ENCODE data around the gene RNPEPL1. TPM values are rescaled to one million over a fixed set of nuclear protein-coding genes. Genes with fewer than 3 reads are reported as not detected.

Gene RNPEPL1
- total and polyA plus RNA-seq, 7 donors = 23.1 to 136 (median 64.3) TPM

DNA sequence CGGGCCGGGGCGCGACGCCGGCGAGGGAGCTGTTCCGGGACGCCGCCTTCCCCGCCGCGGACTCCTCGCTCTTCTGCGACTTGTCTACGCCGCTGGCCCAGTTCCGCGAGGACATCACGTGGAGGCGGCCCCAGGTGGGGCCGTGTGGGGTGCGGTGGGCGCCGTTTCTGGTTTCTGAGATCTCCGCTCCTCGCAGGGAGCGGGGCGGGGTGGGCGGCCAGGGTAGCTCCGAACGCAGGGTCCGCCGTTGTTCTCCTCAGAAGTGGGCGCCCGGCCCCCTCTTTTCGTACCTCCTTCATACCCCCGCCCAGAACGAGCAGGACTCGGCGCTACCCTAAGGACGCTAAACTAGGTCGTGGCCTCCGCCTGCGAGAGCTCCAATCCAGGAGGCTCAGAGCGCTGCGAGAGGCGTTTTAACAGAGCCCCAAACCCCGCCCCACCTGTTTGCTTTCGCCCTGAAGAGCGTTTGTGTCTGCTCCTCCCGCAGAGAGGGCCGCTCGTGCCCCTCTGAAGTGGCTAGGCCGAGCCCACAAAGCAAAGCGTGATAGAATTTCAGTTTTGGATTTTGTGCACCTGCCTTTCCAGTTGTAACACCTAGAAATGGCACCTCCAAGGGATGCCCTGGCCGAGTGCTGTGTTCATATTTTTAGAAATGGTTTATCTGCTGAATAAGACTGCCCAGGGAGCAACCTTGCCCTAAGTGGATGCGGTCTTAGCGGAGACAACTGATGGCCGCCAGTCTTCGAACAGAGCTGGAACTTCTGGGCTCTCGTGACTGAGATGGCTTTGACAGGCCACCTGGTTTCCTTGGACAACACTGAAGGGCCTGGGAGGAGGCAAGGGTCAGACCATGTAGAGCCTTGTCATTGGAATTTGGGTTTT, 18.9 kb downstream of the RNPEPL1 start:
- no peaks in the 10 kb centered on the region for H3K27me3 ChIP-seq
- H3K4me1 ChIP-seq = peaks cover 0 to 44% (median 34%) of the 10 kb centered on the region in 4 donors

DNA sequence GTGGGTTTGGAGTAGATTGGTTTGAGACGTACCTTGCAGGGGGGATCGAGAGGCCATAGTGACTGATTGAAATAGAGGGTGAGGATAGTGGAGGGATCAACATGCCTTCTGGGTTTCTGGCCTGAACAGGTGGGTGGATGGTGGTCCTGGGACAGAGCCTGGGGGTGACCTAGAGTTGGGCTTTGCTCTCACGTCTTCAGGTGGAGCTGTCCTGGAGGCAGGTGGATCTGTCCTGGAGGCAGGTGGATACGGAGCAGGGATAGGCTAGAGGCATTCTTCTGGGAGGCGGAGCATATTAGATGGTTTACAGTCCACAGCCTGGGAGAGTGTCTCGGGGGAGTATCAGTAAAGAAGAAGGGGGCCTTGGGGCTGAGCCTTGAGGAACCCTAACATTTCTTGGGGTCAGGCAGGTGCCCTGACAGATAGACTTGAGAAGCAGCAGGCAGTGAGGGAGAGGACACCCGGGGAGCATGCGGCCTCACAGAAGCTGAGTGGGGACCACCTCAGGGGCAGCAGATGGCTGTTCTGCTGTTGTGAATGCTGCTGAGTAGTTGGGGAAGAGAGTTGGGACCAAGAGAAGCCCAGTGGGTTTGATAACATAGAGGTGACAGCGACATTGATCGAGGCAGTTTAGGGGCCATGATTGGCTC, 19.8 kb downstream of the RNPEPL1 start:
- WGBS, 2 donors = 81 to 86% methylated on average over 10 of the region's 10 CpGs
- peaks cover 0 to 44% (median 34%) of the 10 kb centered on the region in 4 donors for H3K4me1 ChIP-seq
- no peaks in the 10 kb centered on the region for H3K27me3 ChIP-seq
- intact Hi-C loops (cut with DNase I) = no loop called here
- no peak overlapping the region for H3K27ac ChIP-seq
- peak; percentile 60 for DNase-seq
- peaks cover 0 to 36% (median 15%) of the 10 kb centered on the region in 4 donors for H3K36me3 ChIP-seq
- no peaks in the 10 kb centered on the region for H3K9me3 ChIP-seq
- TF ChIP-seq POLR2A (IDR thresholded peaks at IDR 0.05) = no peak
- no peak for TF ChIP-seq EP300 (IDR thresholded peaks at IDR 0.05)
- TF ChIP-seq, protein P1, sequence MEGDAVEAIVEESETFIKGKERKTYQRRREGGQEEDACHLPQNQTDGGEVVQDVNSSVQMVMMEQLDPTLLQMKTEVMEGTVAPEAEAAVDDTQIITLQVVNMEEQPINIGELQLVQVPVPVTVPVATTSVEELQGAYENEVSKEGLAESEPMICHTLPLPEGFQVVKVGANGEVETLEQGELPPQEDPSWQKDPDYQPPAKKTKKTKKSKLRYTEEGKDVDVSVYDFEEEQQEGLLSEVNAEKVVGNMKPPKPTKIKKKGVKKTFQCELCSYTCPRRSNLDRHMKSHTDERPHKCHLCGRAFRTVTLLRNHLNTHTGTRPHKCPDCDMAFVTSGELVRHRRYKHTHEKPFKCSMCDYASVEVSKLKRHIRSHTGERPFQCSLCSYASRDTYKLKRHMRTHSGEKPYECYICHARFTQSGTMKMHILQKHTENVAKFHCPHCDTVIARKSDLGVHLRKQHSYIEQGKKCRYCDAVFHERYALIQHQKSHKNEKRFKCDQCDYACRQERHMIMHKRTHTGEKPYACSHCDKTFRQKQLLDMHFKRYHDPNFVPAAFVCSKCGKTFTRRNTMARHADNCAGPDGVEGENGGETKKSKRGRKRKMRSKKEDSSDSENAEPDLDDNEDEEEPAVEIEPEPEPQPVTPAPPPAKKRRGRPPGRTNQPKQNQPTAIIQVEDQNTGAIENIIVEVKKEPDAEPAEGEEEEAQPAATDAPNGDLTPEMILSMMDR (IDR thresholded peaks at IDR 0.05) = no peak
- no peak for TF ChIP-seq POLR2AphosphoS5 (IDR thresholded peaks at IDR 0.05)
- H3K4me3 ChIP-seq = peak overlapping the region in 2 of 4 donors; percentile 69 to 99

More for the DNA sequence above, 18.9 kb downstream of the RNPEPL1 start:
- intact Hi-C loops (cut with DNase I) = loop anchor here (2.0 kb wide), 1 partner anchor 20 kb away; no protein-coding TSS in a partner anchor
- Histone ChIP-seq H3K27ac (peak overlapping the region; percentile 92 to 98 (median 96)), H3K4me3 (peak overlapping the region; percentile 69 to 99 (median 91)), H3K36me3 (peaks cover 0 to 31% (median 14%) of the 10 kb centered on the region in 4 donors), H3K9me3 (no peaks in the 10 kb centered on the region)
- WGBS, 2 donors = 3 to 4% methylated on average over 62 of the region's 62 CpGs
- DNase-seq = peak; percentile 75
- TF ChIP-seq POLR2A (IDR thresholded peaks at IDR 0.05) (no peak), POLR2AphosphoS5 (IDR thresholded peaks at IDR 0.05) (no peak)
- TF ChIP-seq, protein P1 (IDR thresholded peaks at IDR 0.05) = no peak

DNA sequence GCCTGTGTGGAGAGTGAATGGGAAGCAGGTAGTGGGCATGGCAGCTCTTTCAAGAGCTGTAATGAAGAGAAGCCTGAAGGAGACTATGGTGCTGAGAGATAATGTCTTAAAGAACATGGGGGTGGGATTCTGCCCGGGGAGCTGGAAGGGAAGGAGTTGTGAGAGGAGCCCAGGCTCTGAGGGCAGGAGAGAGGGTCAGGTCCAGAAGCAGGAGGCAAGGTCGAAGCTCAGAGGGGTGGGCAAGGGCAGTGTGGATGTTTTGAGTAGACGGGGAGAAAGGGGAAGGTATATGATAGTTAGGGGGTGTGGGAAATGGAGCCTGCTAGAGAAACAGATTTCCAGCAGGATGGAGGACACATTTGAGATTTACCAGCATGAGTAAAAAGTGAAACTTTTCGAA, 20.4 kb downstream of the RNPEPL1 start:
- DNase-seq = no peak

DNA sequence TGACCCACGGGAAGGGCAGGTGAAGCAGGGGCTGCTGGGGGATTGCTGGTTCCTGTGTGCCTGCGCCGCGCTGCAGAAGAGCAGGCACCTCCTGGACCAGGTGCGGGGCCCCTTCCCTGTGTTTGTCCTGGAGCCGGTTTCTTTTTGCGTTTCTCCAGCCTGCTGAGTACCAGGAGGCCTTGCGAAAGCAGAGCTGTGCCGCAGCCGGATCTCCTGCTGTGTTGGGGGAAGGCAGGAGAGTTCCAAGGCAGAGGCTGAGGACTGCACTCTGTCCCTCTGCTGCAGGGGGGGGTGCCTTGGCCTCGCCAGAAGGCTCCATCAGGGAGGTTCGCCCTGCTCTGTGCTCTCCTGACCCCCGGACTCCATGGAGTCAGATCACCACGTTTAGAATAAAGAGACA, 21.1 kb downstream of the RNPEPL1 start:
- peak; percentile 34 for DNase-seq

More for the DNA sequence above, 20.4 kb downstream of the RNPEPL1 start:
- peaks cover 0 to 41% (median 15%) of the 10 kb centered on the region in 4 donors for H3K36me3 ChIP-seq
- peaks cover 0 to 43% (median 34%) of the 10 kb centered on the region in 4 donors for H3K4me1 ChIP-seq
- H3K4me3 ChIP-seq = no peak overlapping the region
- H3K27me3 ChIP-seq = no peaks in the 10 kb centered on the region
- no peaks in the 10 kb centered on the region for H3K9me3 ChIP-seq
- H3K27ac ChIP-seq = no peak overlapping the region
- TF ChIP-seq, protein P1 (IDR thresholded peaks at IDR 0.05) = no peak
- TF ChIP-seq POLR2A (IDR thresholded peaks at IDR 0.05) = no peak
- no peak for TF ChIP-seq POLR2AphosphoS5 (IDR thresholded peaks at IDR 0.05)
- no peak for TF ChIP-seq EP300 (IDR thresholded peaks at IDR 0.05)
- 79 to 87% methylated on average over 4 of the region's 4 CpGs for WGBS, 2 donors
- intact Hi-C loops (cut with DNase I) = no loop called here

More for the DNA sequence above, 21.1 kb downstream of the RNPEPL1 start:
- Histone ChIP-seq H3K27me3 (no peaks in the 10 kb centered on the region), H3K9me3 (no peaks in the 10 kb centered on the region), H3K36me3 (peaks cover 0 to 41% (median 15%) of the 10 kb centered on the region in 4 donors), H3K4me3 (no peak overlapping the region), H3K27ac (no peak overlapping the region), H3K4me1 (peaks cover 0 to 36% (median 30%) of the 10 kb centered on the region in 4 donors)
- intact Hi-C loops (cut with DNase I) = no loop called here
- TF ChIP-seq POLR2AphosphoS5 (IDR thresholded peaks at IDR 0.05) = no peak
- TF ChIP-seq POLR2A (IDR thresholded peaks at IDR 0.05) = no peak
- no peak for TF ChIP-seq EP300 (IDR thresholded peaks at IDR 0.05)
- TF ChIP-seq, protein P1 (IDR thresholded peaks at IDR 0.05) = no peak
- 88 to 93% methylated on average over 14 of the region's 14 CpGs for WGBS, 2 donors

All from sigmoid colon (tissue), 7 donors.